Measurements from ENCODE around the gene PIH1D2. TPM values are rescaled to one million over a fixed set of nuclear protein-coding genes. Genes with fewer than 3 reads are reported as not detected.
"Not testable (repeated sequence)": the region's sequence is repeated elsewhere in the genome, so short reads cannot be mapped to it uniquely, and the experiment has no call there.

Gene PIH1D2, protein sequence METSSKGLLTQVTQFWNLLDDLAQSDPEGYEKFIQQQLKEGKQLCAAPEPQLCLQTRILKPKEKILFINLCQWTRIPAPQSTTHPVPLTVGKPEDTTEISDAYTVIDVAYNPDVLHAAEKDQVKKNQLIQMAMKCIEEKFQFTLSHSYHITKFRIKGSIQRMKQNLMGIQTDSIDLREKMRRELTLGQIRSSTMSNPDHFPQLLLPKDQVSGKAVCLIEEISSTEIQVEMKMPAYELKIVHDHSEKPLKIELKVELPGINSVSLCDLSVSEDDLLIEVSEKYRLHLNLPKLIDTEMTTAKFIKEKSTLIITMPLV
- total RNA-seq = 2.2 TPM

DNA sequence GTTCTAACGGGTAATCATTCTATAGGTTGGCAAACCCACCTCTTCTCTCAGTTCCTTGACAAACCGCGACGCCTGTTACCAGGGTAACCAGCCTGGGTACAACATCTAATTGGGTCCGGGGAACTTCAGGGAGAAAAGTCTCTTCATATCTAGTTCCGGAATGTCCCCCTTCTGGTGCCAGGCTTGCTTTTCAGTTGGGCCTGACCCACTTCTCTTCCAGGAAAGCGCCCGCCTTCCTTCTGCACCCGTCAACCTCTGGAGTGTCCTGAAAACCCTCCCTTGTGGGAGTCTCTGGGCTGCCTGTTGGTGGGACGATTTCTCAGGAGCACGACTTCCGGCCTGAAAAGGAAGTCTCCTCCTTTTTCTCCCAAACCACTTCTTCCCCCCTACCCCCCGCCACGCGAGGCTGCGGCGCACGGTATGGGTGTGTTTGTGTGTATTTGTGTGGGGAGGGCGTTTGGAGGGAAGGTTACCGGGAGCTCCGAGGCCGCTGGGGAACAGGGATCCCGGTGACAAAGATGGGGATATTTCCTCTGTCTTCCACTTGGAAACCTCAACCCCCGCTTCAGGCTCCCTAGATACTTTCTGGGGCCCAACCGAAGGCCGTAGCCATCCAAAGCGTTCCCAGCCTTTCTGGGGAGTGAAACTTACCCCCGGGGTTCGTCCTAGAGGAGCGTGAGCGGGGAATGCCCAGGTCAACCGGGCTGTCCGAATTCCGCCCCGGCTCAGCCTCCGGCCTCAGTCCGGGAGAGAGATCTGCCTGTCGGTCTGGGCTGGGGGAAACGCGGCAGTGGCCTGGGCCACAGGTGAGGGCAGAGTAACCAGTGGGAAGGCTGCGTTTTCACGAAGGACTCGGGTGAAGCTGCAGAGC lies at the start of gene PIH1D2, which contains the start of gene NKAPD1:
Gene PIH1D2 (minus strand): TSS at position 77 of the 871 bp plus-strand sequence. CDS start 843 bp downstream, outside the sequence.
Gene NKAPD1 (plus strand): TSS at position 359 of the 871 bp plus-strand sequence. CDS start 1,276 bp downstream, outside the sequence.
- peak; percentile 91 for DNase-seq

GRCh38 chr11:112123129-112123528 lies 49.3 kb upstream of the PIH1D2 start:
- DNase-seq = no peak

GRCh38 chr11:112121981-112122615 lies 48.3 kb upstream of the PIH1D2 start:
- DNase-seq = no peak

DNA sequence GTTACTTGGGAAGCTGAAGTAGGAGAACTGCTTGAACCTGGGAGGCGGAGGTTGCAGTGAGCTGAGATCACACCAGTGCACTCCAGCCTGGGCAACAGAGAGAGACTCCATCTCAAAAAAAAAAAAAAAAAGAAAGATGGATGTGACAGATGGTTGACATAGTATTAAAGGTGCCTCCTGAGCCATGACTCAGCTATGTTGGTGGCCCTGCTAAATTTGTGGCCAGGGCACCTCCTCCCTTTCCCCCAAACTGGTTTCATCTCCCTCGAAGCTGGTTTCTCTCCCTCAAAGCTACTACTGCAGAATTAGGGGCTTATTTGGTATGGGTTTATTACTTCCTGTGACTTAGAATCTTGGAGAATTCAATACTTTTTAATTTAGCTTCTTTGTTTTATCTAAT lies 44.4 kb upstream of the PIH1D2 start:
- no peak for DNase-seq

DNA sequence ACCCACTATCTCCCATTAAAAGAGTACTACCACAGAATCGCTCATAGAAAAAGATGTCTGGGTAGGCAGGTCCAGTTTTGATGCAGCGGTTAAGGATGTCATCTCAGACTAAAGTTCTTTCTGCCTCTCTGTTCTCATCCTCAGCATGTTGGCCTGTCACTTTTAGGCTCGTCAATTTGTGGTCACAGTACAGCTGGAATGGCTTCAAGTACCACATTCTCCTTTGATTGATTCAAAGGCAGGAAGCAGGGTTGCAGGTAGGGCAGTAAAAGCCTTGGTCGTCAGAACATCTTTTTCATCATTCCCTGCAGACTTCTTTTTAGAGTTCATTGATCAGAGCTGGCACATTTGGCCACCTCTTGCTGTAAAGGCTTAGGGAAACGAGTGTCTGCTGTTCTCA lies 41.6 kb upstream of the PIH1D2 start:
- no peak for DNase-seq

GRCh38 chr11:112114460-112114859 lies 40.6 kb upstream of the PIH1D2 start:
- DNase-seq = no peak

GRCh38 chr11:112113539-112114457 lies 40.0 kb upstream of the PIH1D2 start:
- DNase-seq = peak; percentile 68

GRCh38 chr11:112106070-112106469 lies 32.3 kb upstream of the PIH1D2 start:
- no peak for DNase-seq

DNA sequence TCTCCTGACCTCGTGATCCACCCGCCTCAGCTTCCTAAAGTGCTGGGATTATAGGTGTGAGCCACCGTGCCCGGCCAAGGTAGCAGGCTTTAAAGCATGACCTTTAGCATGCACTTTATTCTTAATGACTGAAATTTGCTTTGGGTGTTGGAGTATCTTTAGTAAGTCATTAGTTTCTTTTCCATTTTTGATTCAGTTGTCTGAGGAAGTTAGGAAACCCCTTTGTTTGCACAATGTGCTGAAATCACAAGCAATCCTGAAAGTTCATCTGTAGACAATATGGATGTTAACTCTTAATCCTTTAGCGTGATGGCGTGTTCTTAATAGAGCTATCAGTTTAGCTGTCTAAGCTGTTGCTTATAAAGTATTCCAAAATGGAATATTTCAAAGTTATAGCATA lies 29.6 kb upstream of the PIH1D2 start:
- no peak for DNase-seq

- DNase-seq = no peak
These were observed 26.6 kb upstream of the PIH1D2 start for GRCh38 chr11:112100462-112100861.

DNA sequence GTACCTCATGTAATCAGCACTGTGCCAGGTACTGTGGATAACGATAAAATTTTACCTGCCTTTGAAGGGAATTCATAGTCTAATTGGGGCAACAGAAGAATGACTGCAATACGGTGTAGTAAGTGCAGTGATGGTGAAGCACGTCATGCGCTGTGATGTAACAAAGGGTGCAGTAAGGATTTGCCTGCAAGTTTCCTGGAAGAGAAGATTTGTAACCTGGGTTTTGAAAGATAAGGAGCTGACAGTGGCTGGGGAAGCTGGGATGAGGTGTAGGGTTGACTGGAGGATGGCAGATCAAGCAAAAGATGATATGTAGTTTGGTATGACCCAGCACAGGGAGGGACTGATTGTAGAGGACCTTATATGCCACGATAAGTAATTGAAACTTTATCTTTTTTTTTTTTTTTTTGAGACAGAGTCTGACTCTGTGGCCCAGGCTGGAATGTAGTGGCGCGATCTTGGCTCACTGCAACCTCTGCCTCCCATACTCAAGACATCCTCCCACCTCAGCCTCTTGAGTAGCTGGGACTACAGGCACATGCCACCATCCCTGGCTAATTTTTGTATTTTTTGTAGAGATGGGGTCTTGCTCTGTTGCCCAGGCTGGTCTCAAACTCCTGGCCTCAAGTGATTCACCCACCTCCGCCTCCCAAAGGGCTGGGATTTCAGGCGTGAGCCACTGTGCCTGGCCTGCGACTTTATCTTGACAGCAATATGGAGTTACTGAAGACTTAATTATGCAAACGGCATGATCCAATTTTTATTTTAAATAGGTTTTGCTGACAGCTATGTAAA lies 24.1 kb upstream of the PIH1D2 start:
- DNase-seq = no peak

DNA sequence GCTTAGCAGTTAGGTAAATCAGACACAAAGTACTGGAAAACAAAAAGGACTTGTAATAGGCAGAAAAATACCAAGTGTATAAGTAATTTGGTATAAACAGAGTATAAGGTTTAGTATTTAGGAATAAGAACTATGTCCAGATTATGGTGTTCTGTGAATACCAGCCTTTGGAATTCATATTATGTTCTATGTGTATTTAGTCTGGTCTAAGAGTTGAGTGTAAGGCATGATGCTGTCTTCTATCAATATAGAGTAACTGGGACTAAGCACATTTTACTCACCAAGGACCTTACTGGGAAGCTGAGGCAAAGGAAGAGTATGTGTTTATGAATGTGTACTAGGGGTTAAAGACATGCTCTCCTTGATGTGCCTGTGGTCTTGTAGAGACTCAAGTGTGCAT lies 22.4 kb upstream of the PIH1D2 start:
- DNase-seq = no peak

DNA sequence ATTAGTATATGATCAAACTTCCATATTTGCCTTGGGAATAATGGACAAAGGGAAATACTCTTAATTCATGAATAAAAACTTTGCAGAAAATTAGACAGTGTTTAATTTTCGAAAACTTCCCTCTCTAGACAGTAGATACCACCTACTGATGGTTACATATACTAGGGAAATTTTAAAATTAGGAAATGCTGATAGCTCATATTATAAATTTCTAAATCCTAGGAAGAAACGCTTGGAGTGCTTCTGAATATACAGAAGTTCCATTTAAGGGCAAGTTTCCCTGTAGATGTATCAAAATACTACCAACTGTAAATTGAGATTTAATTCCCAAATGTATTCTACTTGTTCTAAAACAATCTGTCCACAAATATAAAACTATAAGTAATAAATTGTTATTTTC lies 21.5 kb upstream of the PIH1D2 start:
- DNase-seq = not testable (repeated sequence)

GRCh38 chr11:112087212-112087611 lies 13.4 kb upstream of the PIH1D2 start:
- DNase-seq = no peak

GRCh38 chr11:112086422-112087191 lies 12.8 kb upstream of the PIH1D2 start, which contains the start of the genes SDHD and TIMM8B:
Gene SDHD (plus strand): TSS chr11:112086873. CDS start chr11:112086908, 35 bp downstream.
Gene TIMM8B (minus strand): TSS chr11:112086756. CDS start chr11:112086723, 33 bp downstream.
- peak; percentile 99 for DNase-seq

DNA sequence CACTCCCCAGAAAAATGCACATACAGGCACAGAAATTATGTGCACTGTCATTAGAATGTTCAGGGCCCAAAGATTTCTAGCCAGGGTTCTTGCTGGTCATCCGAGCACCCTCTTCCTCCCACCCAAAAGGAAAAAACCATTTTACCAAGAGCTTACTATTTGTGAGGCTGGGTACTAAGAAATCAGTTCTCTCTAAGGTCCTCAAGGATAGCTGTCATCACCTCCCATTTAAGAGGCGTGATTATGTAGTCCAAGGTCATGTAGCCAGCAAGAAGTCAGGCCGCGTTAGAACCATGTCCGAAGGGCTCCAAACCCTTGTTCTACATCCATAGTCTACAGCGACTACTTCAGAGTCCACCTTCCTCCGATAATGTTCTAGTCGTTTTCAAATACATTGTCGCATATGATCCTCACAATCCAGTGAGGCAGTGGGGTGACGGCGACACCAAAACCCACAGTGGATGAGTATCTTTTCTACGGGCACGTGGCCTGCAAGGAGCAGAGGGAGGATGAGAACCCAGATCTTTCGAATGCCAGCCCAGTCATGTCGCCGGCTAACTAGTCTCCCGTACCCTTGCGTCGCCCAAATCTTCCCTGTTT lies 12.1 kb upstream of the PIH1D2 start:
- DNase-seq = no peak

DNA sequence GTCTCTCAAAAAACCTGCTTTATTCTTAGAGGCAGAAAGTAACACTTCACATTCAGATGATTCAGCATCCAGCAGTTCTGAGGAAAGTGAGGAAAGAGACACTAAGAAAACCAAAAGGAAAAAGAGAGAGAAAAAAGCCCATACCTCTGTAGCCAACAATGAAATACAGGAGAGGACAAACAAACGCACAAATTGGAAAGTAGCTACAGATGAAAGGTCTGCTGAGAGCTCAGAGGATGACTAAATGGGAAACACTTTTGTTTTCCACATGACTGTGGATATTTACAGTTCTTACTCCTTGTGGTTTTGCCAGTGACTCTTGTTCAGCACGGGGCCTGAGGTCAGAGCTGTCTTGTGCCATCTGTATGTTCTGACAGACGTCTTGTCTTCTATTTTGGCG lies 8.9 kb upstream of the PIH1D2 start:
- no peak for DNase-seq

DNA sequence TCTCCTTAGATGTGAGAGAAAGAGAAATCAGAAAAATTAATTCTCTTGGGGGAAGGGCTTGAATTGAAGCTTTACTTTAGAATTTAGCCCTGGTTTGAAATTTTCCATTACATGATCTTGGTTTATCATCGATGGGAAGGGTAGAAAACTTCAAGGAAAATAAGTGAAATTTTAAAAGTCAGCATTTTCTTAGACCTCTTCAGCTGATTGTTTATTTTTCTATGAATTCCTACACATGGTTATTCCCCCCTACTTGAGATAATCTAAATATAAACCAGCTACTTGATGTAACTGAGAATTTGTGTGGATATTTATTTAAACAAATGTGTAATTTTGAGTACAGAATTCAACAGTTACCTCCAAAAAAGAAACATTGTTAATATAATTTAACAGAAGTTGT lies 10.9 kb downstream of the PIH1D2 start:
- no peak for DNase-seq

GRCh38 chr11:112058103-112058502 lies 15.7 kb downstream of the PIH1D2 start:
- no peak for DNase-seq

Measured in tongue (tissue), 2 donors.